GM23338 (cell line): ENCODE measurements around the gene CLDN24. TPM values are rescaled to one million over a fixed set of nuclear protein-coding genes. Genes with fewer than 3 reads are reported as not detected.

Experiments used
- ATAC-seq: fragments of 200-7000 bp; cut with Tn5 transposase; 3 replicates; pipeline ENCODE4 v1.9.1; 2020
- DNase-seq: peaks from one replicate; pipeline ENCODE4 v3.0.0-alpha.2; 2015; ENCODE audit warnings: low spot score
- H2AFZ ChIP-seq: fragments of 200-600 bp; sonication (generic); 2 replicates; pipeline ENCODE4 v1.8.0; 2016; ENCODE audit warnings: antibody characterized with exemption, mild to moderate bottlenecking, moderate library complexity
- H3F3A ChIP-seq: fragments of 200-600 bp; sonication (generic); replicated peaks from 2 replicates; pipeline ENCODE4 v1.8.0; 2017; ENCODE audit warnings: antibody characterized with exemption, mixed run types, low read depth
- H3K27ac ChIP-seq: fragments of 200-600 bp; sonication (generic); 2 replicates; pipeline ENCODE4 v1.6.1; 2016; ENCODE audit warnings: low read depth
- H3K27me3 ChIP-seq: fragments of 200-600 bp; sonication (generic); 2 replicates; pipeline ENCODE4 v1.8.0; 2016; ENCODE audit warnings: mild to moderate bottlenecking, mixed run types, moderate library complexity; ENCODE audit not compliant: insufficient read depth
- H3K36me3 ChIP-seq: fragments of 200-600 bp; sonication (generic); 2 replicates; pipeline ENCODE4 v1.8.0; 2016; ENCODE audit warnings: mild to moderate bottlenecking; ENCODE audit not compliant: insufficient read depth
- H3K4me1 ChIP-seq: fragments of 200-600 bp; sonication (generic); 2 replicates; pipeline ENCODE4 v1.8.0; 2016; ENCODE audit warnings: mild to moderate bottlenecking, moderate library complexity; ENCODE audit not compliant: insufficient read depth
- H3K4me2 ChIP-seq: fragments of 200-600 bp; sonication (generic); 2 replicates; pipeline ENCODE4 v1.7.1; 2017; ENCODE audit warnings: mixed run types
- H3K4me3 ChIP-seq: fragments of 200-600 bp; sonication (generic); 2 replicates; pipeline ENCODE4 v1.6.1; 2016; ENCODE audit warnings: mixed run types
- H3K79me2 ChIP-seq: fragments of 200-600 bp; sonication (generic); replicated peaks from 2 replicates; pipeline ENCODE4 v1.8.0; 2017; ENCODE audit warnings: mild to moderate bottlenecking; ENCODE audit not compliant: insufficient read depth
- H3K9me2 ChIP-seq: fragments of 200-600 bp; sonication (generic); 2 replicates; pipeline ENCODE4 v1.8.0; 2017; ENCODE audit not compliant: insufficient read depth
- H4K20me1 ChIP-seq: fragments of 200-600 bp; sonication (generic); replicated peaks from 2 replicates; pipeline ENCODE4 v1.8.0; 2017; ENCODE audit warnings: mild to moderate bottlenecking; ENCODE audit not compliant: insufficient read depth
- H3K27ac Mint-ChIP-seq: 2 replicates; pipeline ENCODE4 v1.8.0; 2020; ENCODE audit warnings: inconsistent platforms, mild to moderate bottlenecking, moderate library complexity, mixed read lengths
- H3K27me3 Mint-ChIP-seq: 3 replicates; pipeline ENCODE4 v1.8.0; 2022; ENCODE audit warnings: low read depth, mild to moderate bottlenecking, moderate library complexity, mixed read lengths, inconsistent platforms; ENCODE audit not compliant: insufficient read depth, poor library complexity
- H3K36me3 Mint-ChIP-seq: 3 replicates; pipeline ENCODE4 v1.8.0; 2021; ENCODE audit warnings: low read depth, mild to moderate bottlenecking, inconsistent platforms, moderate library complexity, mixed read lengths
- H3K4me1 Mint-ChIP-seq: 3 replicates; pipeline ENCODE4 v1.8.0; 2020; ENCODE audit warnings: mild to moderate bottlenecking, inconsistent platforms, mixed read lengths
- H3K4me3 Mint-ChIP-seq: 3 replicates; pipeline ENCODE4 v1.8.0; 2021; ENCODE audit warnings: moderate library complexity, mild to moderate bottlenecking, inconsistent platforms, mixed read lengths
- H3K9me3 Mint-ChIP-seq: 3 replicates; pipeline ENCODE4 v1.8.0; 2020; ENCODE audit warnings: moderate library complexity, mild to moderate bottlenecking, inconsistent platforms, mixed read lengths
- CREB1 ChIP-seq: fragments of 250-450 bp; sonication (Bioruptor Pico); IDR thresholded peaks from 2 replicates; pipeline ENCODE4 v1.5.0; 2020; ENCODE audit warnings: low read depth, mild to moderate bottlenecking, moderate library complexity
- EZH2 ChIP-seq: fragments of 200-600 bp; sonication (generic); IDR thresholded peaks from one replicate; pipeline ENCODE4 v1.8.0; 2017; ENCODE audit warnings: antibody characterized with exemption, mild to moderate bottlenecking, low read depth; ENCODE audit not compliant: unreplicated experiment
- JUNB ChIP-seq: IDR thresholded peaks from one replicate; pipeline ENCODE4 v1.6.1; 2016; ENCODE audit warnings: antibody characterized with exemption; ENCODE audit not compliant: unreplicated experiment
- NANOG ChIP-seq: IDR thresholded peaks from 2 replicates; pipeline ENCODE4 v1.6.1; 2016; ENCODE audit warnings: antibody characterized with exemption, borderline replicate concordance
- STAT1 ChIP-seq: IDR thresholded peaks from one replicate; pipeline ENCODE4 v1.6.1; 2016; ENCODE audit warnings: antibody characterized with exemption; ENCODE audit not compliant: unreplicated experiment
- ZNF114 ChIP-seq: fragments of 250-450 bp; sonication (Bioruptor Pico); IDR thresholded peaks from 2 replicates; pipeline ENCODE4 v1.5.0; 2020; ENCODE audit warnings: mild to moderate bottlenecking, moderate library complexity
- ZNF331 ChIP-seq: fragments of 250-450 bp; sonication (Bioruptor Pico); IDR thresholded peaks from 2 replicates; pipeline ENCODE4 v1.5.0; 2020; ENCODE audit warnings: low read depth, mild to moderate bottlenecking, moderate library complexity
- polyA plus RNA-seq: library from polyadenylated mRNA; unstranded; fragments of >200 nt; fragmentation: Nextera tagmentation; extraction: Ambion mirVana; gene quantifications from 2 replicates; pipeline ENCODE4 v1.2.1, GENCODE V29; 2016
- total RNA-seq: library from RNA; depleted of rRNA; stranded (reverse); fragments of >200 nt; shearing (Covaris generic); gene quantifications from 2 replicates; pipeline ENCODE4 v1.2.3, GENCODE V29; 2014
- TF ChIP-seq, protein P1 (sequence below): fragments of 250-450 bp; sonication (Bioruptor Pico); IDR thresholded peaks from 2 replicates; pipeline ENCODE4 v1.5.0; 2020; ENCODE audit warnings: mild to moderate bottlenecking, moderate library complexity
- TF ChIP-seq, protein P2 (sequence below): IDR thresholded peaks from one replicate; pipeline ENCODE4 v1.6.1; 2018; ENCODE audit warnings: antibody characterized with exemption; ENCODE audit not compliant: unreplicated experiment
- TF ChIP-seq, protein P3 (sequence below), 2 experiments: fragments of 200-600 bp in 1 of 2; sonication (generic) in 1 of 2; conservative IDR thresholded peaks; 2 replicates each; pipeline versions ENCODE4 v1.5.1 to v1.6.1; 2016 to 2017; ENCODE audit warnings: antibody characterized with exemption in 2 of 2, low read depth in 2 of 2, mild to moderate bottlenecking in 2 of 2, moderate library complexity in 1 of 2
- TF ChIP-seq, protein P4 (sequence below): IDR thresholded peaks from 2 replicates; pipeline ENCODE4 v1.6.1; 2016; ENCODE audit warnings: antibody characterized with exemption

CLDN24 gene
- total and polyA plus RNA-seq, 2 experiments from 2014 or later = not detected

DNA sequence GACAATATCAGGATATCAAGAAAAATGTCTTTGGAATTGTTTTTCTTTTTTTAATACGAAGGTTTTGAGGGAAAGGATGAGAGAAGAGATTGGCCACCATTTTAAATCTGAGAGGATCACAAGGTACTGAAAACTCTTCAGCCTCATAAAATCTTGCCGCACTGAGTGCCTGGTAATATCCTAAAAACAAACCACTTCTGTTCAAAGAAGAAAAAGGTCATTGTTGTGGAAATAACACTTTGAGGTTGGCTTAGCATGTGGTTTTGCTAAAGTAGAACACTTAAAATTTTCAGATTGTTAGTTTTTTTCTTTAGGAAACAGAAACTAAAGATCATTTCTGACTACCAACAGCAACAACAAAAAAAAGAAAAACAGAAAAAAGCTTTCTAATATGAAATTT, 1.1 kb downstream of the CLDN24 start:
- H2AFZ ChIP-seq = no peak overlapping the region
- no peak overlapping the region for H3K4me3 Mint-ChIP-seq

More for the DNA sequence above, 1.1 kb downstream of the CLDN24 start:
- TF ChIP-seq, protein P1, sequence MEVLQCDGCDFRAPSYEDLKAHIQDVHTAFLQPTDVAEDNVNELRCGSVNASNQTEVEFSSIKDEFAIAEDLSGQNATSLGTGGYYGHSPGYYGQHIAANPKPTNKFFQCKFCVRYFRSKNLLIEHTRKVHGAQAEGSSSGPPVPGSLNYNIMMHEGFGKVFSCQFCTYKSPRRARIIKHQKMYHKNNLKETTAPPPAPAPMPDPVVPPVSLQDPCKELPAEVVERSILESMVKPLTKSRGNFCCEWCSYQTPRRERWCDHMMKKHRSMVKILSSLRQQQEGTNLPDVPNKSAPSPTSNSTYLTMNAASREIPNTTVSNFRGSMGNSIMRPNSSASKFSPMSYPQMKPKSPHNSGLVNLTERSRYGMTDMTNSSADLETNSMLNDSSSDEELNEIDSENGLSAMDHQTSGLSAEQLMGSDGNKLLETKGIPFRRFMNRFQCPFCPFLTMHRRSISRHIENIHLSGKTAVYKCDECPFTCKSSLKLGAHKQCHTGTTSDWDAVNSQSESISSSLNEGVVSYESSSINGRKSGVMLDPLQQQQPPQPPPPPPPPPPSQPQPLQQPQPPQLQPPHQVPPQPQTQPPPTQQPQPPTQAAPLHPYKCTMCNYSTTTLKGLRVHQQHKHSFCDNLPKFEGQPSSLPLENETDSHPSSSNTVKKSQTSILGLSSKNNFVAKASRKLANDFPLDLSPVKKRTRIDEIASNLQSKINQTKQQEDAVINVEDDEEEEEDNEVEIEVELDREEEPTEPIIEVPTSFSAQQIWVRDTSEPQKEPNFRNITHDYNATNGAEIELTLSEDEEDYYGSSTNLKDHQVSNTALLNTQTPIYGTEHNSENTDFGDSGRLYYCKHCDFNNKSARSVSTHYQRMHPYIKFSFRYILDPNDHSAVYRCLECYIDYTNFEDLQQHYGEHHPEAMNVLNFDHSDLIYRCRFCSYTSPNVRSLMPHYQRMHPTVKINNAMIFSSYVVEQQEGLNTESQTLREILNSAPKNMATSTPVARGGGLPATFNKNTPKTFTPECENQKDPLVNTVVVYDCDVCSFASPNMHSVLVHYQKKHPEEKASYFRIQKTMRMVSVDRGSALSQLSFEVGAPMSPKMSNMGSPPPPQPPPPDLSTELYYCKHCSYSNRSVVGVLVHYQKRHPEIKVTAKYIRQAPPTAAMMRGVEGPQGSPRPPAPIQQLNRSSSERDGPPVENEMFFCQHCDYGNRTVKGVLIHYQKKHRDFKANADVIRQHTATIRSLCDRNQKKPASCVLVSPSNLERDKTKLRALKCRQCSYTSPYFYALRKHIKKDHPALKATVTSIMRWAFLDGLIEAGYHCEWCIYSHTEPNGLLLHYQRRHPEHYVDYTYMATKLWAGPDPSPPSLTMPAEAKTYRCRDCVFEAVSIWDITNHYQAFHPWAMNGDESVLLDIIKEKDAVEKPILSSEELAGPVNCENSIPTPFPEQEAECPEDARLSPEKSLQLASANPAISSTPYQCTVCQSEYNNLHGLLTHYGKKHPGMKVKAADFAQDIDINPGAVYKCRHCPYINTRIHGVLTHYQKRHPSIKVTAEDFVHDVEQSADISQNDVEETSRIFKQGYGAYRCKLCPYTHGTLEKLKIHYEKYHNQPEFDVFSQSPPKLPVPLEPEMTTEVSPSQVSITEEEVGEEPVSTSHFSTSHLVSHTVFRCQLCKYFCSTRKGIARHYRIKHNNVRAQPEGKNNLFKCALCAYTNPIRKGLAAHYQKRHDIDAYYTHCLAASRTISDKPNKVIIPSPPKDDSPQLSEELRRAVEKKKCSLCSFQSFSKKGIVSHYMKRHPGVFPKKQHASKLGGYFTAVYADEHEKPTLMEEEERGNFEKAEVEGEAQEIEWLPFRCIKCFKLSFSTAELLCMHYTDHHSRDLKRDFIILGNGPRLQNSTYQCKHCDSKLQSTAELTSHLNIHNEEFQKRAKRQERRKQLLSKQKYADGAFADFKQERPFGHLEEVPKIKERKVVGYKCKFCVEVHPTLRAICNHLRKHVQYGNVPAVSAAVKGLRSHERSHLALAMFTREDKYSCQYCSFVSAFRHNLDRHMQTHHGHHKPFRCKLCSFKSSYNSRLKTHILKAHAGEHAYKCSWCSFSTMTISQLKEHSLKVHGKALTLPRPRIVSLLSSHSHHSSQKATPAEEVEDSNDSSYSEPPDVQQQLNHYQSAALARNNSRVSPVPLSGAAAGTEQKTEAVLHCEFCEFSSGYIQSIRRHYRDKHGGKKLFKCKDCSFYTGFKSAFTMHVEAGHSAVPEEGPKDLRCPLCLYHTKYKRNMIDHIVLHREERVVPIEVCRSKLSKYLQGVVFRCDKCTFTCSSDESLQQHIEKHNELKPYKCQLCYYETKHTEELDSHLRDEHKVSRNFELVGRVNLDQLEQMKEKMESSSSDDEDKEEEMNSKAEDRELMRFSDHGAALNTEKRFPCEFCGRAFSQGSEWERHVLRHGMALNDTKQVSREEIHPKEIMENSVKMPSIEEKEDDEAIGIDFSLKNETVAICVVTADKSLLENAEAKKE (CRISPR knock-in tag) = no peak
- TF ChIP-seq ZNF114 (CRISPR knock-in tag) (no peak), JUNB (no peak), CREB1 (CRISPR knock-in tag) (no peak), EZH2 (no peak), STAT1 (no peak), ZNF331 (CRISPR knock-in tag) (no peak), NANOG (no peak)
- TF ChIP-seq, protein P2, sequence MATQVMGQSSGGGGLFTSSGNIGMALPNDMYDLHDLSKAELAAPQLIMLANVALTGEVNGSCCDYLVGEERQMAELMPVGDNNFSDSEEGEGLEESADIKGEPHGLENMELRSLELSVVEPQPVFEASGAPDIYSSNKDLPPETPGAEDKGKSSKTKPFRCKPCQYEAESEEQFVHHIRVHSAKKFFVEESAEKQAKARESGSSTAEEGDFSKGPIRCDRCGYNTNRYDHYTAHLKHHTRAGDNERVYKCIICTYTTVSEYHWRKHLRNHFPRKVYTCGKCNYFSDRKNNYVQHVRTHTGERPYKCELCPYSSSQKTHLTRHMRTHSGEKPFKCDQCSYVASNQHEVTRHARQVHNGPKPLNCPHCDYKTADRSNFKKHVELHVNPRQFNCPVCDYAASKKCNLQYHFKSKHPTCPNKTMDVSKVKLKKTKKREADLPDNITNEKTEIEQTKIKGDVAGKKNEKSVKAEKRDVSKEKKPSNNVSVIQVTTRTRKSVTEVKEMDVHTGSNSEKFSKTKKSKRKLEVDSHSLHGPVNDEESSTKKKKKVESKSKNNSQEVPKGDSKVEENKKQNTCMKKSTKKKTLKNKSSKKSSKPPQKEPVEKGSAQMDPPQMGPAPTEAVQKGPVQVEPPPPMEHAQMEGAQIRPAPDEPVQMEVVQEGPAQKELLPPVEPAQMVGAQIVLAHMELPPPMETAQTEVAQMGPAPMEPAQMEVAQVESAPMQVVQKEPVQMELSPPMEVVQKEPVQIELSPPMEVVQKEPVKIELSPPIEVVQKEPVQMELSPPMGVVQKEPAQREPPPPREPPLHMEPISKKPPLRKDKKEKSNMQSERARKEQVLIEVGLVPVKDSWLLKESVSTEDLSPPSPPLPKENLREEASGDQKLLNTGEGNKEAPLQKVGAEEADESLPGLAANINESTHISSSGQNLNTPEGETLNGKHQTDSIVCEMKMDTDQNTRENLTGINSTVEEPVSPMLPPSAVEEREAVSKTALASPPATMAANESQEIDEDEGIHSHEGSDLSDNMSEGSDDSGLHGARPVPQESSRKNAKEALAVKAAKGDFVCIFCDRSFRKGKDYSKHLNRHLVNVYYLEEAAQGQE = no peak
- TF ChIP-seq, protein P3, sequence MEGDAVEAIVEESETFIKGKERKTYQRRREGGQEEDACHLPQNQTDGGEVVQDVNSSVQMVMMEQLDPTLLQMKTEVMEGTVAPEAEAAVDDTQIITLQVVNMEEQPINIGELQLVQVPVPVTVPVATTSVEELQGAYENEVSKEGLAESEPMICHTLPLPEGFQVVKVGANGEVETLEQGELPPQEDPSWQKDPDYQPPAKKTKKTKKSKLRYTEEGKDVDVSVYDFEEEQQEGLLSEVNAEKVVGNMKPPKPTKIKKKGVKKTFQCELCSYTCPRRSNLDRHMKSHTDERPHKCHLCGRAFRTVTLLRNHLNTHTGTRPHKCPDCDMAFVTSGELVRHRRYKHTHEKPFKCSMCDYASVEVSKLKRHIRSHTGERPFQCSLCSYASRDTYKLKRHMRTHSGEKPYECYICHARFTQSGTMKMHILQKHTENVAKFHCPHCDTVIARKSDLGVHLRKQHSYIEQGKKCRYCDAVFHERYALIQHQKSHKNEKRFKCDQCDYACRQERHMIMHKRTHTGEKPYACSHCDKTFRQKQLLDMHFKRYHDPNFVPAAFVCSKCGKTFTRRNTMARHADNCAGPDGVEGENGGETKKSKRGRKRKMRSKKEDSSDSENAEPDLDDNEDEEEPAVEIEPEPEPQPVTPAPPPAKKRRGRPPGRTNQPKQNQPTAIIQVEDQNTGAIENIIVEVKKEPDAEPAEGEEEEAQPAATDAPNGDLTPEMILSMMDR (conservative IDR thresholded peaks at IDR 0.05; ENCODE audit: low read depth in 2 of 2) = no peak
- TF ChIP-seq, protein P4, sequence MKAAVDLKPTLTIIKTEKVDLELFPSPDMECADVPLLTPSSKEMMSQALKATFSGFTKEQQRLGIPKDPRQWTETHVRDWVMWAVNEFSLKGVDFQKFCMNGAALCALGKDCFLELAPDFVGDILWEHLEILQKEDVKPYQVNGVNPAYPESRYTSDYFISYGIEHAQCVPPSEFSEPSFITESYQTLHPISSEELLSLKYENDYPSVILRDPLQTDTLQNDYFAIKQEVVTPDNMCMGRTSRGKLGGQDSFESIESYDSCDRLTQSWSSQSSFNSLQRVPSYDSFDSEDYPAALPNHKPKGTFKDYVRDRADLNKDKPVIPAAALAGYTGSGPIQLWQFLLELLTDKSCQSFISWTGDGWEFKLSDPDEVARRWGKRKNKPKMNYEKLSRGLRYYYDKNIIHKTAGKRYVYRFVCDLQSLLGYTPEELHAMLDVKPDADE = no peak
- H3K4me2 ChIP-seq = no peak overlapping the region
- DNase-seq (no peak), ATAC-seq (no peak)
- no peaks in the 10 kb centered on the region for H3K9me2 ChIP-seq
- Mint-ChIP-seq H3K27ac (no peak overlapping the region), H3K9me3 (peaks cover 11% of the 10 kb centered on the region), H3K4me1 (no peaks in the 10 kb centered on the region), H3K27me3 (peaks cover 15% of the 10 kb centered on the region), H3K36me3 (peaks cover 15% of the 10 kb centered on the region; the same call in 2 of the 3 replicates)
- H3K27ac ChIP-seq = no peak overlapping the region
- H3K27me3 ChIP-seq = no peaks in the 10 kb centered on the region
- H3K4me1 ChIP-seq = no peaks in the 10 kb centered on the region
- peaks cover 8% of the 10 kb centered on the region; the same call in 1 of the 2 replicates for H4K20me1 ChIP-seq
- no peaks in the 10 kb centered on the region for H3K79me2 ChIP-seq
- H3F3A ChIP-seq = 0 out of 2 replicates have a peak, but pooled peaks cover 5% of the 10 kb centered on the region
- peaks cover 4% of the 10 kb centered on the region; the same call in 1 of the 2 replicates for H3K36me3 ChIP-seq
- H3K4me3 ChIP-seq = no peak overlapping the region
